Spinal cord (tissue), 10 donors: Measurements from ENCODE around the gene ADAMTS20. TPM values are rescaled to one million over a fixed set of nuclear protein-coding genes. Genes with fewer than 3 reads are reported as not detected.

Experiments
- DNase-seq, 6 donors: peaks; one replicate each; pipeline versions ENCODE4 v3.0.0 to v3.0.0-alpha.2; 2013 to 2015; ENCODE audit warnings: low spot score in 6 of 6, low read depth in 4 of 6
- H3K27ac ChIP-seq: one replicate; pipeline ENCODE4 v1.5.1; 2013; ENCODE audit warnings: low read depth, low read length, control low read depth
- H3K27me3 ChIP-seq: one replicate; pipeline ENCODE4 v1.6.1; 2013; ENCODE audit warnings: low read length; ENCODE audit not compliant: control insufficient read depth, insufficient read depth
- H3K36me3 ChIP-seq: one replicate; pipeline ENCODE4 v1.6.1; 2013; ENCODE audit warnings: low read length; ENCODE audit not compliant: control insufficient read depth, insufficient read depth
- H3K4me1 ChIP-seq: one replicate; pipeline ENCODE4 v1.6.1; 2013; ENCODE audit warnings: low read length; ENCODE audit not compliant: control insufficient read depth, insufficient read depth
- H3K4me3 ChIP-seq: one replicate; pipeline ENCODE4 v1.5.1; 2013; ENCODE audit warnings: low read depth, low read length, control low read depth
- H3K9me3 ChIP-seq: one replicate; pipeline ENCODE4 v1.6.1; 2013; ENCODE audit warnings: low read length; ENCODE audit not compliant: control insufficient read depth, insufficient read depth
- WGBS: methylation state at CpG from one replicate; pipeline ENCODE4 v1.1.5; 2013; ENCODE audit warnings: missing lambda C conversion rate; ENCODE audit not compliant: insufficient coverage; 5-methylcytosine and 5-hydroxymethylcytosine counted together
- long read RNA-seq, 4 donors: transcript quantifications; one replicate each; lab custom pipeline, GENCODE V29; 2026
- polyA plus RNA-seq, 2 donors: library from polyadenylated mRNA; unstranded; fragments of 120-200 nt; gene quantifications; one replicate each; pipeline ENCODE4 v1.2.1, GENCODE V29; 2013; ENCODE audit not compliant: insufficient read length in 2 of 2
- total RNA-seq, 2 donors: library from RNA; depleted of rRNA in 1 of 2; stranded (reverse); fragments of 120-200 nt in 1 of 2; fragments of >200 nt in 1 of 2; gene quantifications; one replicate each; pipeline versions ENCODE4 v1.2.3 to v1.2.4, GENCODE V29; 2013 to 2014
- donor health status: healthy.

Gene ADAMTS20, protein sequence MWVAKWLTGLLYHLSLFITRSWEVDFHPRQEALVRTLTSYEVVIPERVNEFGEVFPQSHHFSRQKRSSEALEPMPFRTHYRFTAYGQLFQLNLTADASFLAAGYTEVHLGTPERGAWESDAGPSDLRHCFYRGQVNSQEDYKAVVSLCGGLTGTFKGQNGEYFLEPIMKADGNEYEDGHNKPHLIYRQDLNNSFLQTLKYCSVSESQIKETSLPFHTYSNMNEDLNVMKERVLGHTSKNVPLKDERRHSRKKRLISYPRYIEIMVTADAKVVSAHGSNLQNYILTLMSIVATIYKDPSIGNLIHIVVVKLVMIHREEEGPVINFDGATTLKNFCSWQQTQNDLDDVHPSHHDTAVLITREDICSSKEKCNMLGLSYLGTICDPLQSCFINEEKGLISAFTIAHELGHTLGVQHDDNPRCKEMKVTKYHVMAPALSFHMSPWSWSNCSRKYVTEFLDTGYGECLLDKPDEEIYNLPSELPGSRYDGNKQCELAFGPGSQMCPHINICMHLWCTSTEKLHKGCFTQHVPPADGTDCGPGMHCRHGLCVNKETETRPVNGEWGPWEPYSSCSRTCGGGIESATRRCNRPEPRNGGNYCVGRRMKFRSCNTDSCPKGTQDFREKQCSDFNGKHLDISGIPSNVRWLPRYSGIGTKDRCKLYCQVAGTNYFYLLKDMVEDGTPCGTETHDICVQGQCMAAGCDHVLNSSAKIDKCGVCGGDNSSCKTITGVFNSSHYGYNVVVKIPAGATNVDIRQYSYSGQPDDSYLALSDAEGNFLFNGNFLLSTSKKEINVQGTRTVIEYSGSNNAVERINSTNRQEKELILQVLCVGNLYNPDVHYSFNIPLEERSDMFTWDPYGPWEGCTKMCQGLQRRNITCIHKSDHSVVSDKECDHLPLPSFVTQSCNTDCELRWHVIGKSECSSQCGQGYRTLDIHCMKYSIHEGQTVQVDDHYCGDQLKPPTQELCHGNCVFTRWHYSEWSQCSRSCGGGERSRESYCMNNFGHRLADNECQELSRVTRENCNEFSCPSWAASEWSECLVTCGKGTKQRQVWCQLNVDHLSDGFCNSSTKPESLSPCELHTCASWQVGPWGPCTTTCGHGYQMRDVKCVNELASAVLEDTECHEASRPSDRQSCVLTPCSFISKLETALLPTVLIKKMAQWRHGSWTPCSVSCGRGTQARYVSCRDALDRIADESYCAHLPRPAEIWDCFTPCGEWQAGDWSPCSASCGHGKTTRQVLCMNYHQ (N-terminal part only)
- total RNA-seq (under 1 TPM; 0.44 to 0.69 TPM), polyA plus RNA-seq (under 1 TPM; 0.45 to 0.51 TPM)
- long read RNA-seq, donor 1, result 0 reads
- long read RNA-seq, donor 2, result 0 reads
- long read RNA-seq, donor 3, result 0 reads
- long read RNA-seq, donor 4, result 0 reads

DNA sequence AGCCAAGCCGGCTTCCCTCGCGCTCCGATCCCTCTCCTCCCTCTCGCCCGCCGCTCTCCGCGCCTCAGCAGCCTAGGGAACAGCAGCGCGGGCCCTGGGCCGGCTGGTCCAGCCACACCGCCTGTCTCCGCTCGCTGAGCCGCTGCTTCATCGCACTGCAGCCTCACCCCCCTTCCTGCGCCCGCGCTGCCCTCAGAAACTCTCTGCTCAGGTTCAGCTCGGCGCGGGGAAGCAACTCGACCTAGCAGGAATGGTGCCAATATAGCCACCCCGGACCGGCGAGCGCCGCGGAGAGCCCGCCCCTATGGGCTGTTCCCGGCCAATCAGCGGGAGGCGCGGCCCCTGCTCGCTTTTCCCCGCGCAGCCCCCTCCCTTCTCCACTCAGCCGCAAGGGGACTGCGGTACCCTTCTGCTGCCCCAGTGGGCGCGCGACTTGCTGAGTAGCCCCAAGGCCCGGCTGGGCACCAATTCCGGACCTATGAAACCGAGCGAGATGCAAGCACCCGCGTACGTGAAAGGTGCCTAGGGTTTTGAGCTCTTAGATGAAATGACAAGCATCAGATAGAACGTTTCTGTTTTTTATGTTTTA lies at the start of gene ADAMTS20:
Gene ADAMTS20 (minus strand): TSS at position 233 of the 589 bp plus-strand sequence. CDS start 282 bp downstream, outside the sequence.
- Histone ChIP-seq H3K4me3 (peak within 1 kb of the TSS; percentile 56), H3K4me1 (peaks cover 21% of the 10 kb centered on the region)
- 0% methylated on average over 45 of the region's 51 CpGs for WGBS

DNA sequence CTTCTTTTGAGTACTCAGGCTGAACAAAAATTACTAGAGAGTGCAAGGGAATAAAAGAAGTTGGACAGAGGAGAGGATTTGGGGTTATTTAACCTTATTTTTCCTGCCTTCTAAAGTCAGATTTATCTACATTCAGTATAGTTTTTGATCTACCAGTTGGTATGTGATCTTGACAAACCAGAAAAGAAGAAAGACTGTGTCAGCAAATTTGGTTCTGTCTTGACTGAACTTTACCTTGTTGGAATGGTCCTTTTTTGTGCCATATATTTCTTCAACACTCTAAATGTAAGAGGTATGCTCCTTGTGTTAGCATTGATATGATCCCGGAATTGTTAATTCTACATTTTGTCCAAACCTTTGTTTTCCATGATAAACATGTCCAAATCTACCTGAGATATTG lies 47.7 kb upstream of the ADAMTS20 start:
- H3K9me3 ChIP-seq, result no peaks in the 10 kb centered on the region
- no peak overlapping the region for H3K4me3 ChIP-seq
- no peaks in the 10 kb centered on the region for H3K4me1 ChIP-seq
- no peaks in the 10 kb centered on the region for H3K36me3 ChIP-seq
- DNase-seq, result no peak
- H3K27ac ChIP-seq, result no peak overlapping the region
- H3K27me3 ChIP-seq, result no peaks in the 10 kb centered on the region
- WGBS, result no CpG with 5 or more reads among the region's 1 CpG

More for the DNA sequence above, at the start of gene ADAMTS20:
- DNase-seq, result peak; percentile 15 to 86 (median 33)
- Histone ChIP-seq H3K27me3 (peaks cover 21% of the 10 kb centered on the region), H3K27ac (no peak within 1 kb of the TSS), H3K9me3 (peaks cover 3% of the 10 kb centered on the region), H3K36me3 (no peaks in the 10 kb centered on the region)

DNA sequence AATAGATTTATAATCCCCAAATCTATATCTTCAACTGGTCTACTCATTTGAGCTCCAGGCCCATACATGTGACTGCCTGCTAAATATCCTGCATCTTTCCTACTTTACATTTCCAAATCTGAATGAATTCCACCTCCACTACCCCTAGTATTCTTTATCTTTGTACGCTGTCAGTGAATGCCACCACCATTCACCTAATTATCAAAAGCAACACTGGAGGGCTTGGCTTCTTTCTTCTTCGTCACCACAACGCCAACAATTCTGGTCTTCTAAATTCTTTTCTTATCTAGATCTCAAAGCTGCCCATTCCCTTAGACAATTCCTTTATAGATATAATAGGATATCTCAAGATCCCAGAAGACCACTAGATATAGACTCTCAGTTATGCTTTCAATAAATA lies 47.1 kb upstream of the ADAMTS20 start:
- WGBS, result 100% methylated on average over 1 of the region's 3 CpGs
- no peaks in the 10 kb centered on the region for H3K36me3 ChIP-seq
- no peaks in the 10 kb centered on the region for H3K4me1 ChIP-seq
- no peak for DNase-seq
- no peaks in the 10 kb centered on the region for H3K9me3 ChIP-seq
- no peak overlapping the region for H3K4me3 ChIP-seq
- no peak overlapping the region for H3K27ac ChIP-seq
- no peaks in the 10 kb centered on the region for H3K27me3 ChIP-seq

DNA sequence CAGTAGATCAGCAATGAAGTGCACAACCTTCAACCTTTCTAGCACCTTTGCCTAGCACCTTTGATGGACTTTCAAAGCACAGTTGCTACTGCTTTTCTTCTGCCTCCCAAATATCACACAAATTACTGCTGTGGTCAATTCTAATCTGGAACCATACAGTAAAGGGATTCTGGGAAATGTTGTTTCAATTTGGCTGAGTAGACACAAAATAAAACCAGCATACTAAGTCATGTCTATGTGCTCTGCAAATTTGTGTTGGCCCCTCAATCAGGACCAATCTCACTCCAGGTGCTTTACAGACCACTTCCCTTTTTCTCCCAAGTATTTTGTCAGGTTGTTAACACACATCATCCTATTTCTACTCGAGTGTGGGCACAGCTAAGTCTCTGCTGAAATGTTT lies 38.3 kb upstream of the ADAMTS20 start:
- H3K4me1 ChIP-seq, result no peaks in the 10 kb centered on the region
- H3K27ac ChIP-seq, result no peak overlapping the region
- DNase-seq, result no peak
- no peak overlapping the region for H3K4me3 ChIP-seq
- whole genome bisulfite sequencing, result no CpG with 5 or more reads among the region's 1 CpG
- H3K27me3 ChIP-seq, result no peaks in the 10 kb centered on the region
- H3K9me3 ChIP-seq, result no peaks in the 10 kb centered on the region
- H3K36me3 ChIP-seq, result no peaks in the 10 kb centered on the region

DNA sequence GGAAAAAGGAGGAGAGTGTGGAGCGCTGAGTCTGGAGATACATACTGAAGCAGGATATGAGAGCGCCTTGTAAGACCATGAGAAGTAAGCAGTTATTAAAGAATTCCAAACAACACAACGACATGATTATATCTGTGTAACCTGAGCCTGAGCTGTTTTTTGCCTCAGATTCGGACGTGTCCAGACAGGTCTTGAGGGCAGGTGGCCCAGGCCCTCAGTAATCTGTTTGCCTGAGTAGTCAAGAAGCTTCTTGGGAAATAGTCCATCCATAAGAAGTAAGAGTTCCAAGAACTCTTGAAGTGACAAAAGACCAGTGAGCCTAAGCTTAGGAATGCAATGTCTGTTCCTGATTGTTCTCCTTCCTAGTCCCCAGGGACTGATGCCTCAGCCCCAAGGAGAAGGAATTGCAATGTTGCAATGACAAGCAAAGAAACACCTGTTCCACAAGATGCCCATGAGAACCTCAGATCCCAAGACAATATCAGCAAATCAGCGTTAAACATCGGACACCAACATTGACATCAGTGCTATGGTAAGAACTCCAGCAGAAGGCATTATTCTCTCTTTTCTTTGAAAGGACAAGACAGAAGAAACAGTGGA lies 34.7 kb upstream of the ADAMTS20 start:
- Histone ChIP-seq H3K4me1 (no peaks in the 10 kb centered on the region), H3K27me3 (no peaks in the 10 kb centered on the region), H3K4me3 (no peak overlapping the region), H3K9me3 (no peaks in the 10 kb centered on the region), H3K27ac (no peak overlapping the region), H3K36me3 (no peaks in the 10 kb centered on the region)
- 83% methylated on average over 4 of the region's 7 CpGs for WGBS
- no peak for DNase-seq

DNA sequence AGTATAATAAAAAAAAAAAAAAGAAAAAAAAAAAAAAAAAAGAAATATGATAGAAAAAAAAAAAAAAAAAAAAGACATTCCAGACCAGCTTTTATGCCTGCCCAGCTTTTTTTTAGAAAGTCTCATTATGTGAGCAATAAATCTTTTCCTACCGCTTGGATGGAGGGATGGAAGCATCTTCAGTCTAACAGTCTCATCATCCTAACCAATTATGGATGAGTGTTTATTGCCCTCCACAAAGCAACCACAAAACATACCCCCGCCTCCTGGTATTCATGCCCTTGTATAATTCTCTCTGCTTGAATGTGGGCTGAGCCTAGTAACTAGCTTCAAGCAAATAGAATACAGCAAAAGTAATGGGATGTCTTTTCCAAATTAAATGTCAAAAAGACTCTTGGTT lies 33.7 kb upstream of the ADAMTS20 start:
- no CpG with 5 or more reads among the region's 2 CpGs for WGBS
- H3K9me3 ChIP-seq, result no peaks in the 10 kb centered on the region
- no peaks in the 10 kb centered on the region for H3K36me3 ChIP-seq
- no peak overlapping the region for H3K4me3 ChIP-seq
- no peak for DNase-seq
- H3K27me3 ChIP-seq, result no peaks in the 10 kb centered on the region
- H3K4me1 ChIP-seq, result no peaks in the 10 kb centered on the region
- H3K27ac ChIP-seq, result no peak overlapping the region

DNA sequence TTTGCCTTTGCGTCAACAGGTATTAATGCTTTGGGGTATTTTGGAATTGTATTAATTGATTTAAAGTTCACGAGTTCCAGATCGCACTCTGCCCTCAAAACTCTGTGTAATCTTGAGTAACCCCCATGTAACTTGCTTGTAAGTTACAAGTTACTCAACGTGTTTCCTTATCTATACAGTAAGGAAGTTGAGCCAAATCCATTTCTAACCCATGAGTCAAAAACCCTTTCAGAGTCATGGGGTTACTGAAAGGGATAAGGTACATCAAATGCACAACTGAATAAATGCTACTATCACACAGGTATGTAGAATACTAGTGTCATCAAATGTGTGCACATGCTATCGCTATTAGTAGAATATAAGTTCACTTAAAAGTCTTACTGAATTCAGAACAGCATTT lies 28.6 kb upstream of the ADAMTS20 start:
- Histone ChIP-seq H3K4me1 (no peaks in the 10 kb centered on the region), H3K36me3 (no peaks in the 10 kb centered on the region), H3K4me3 (no peak overlapping the region), H3K27ac (no peak overlapping the region), H3K9me3 (no peaks in the 10 kb centered on the region), H3K27me3 (no peaks in the 10 kb centered on the region)
- no CpG with 5 or more reads among the region's 5 CpGs for WGBS
- no peak for DNase-seq

DNA sequence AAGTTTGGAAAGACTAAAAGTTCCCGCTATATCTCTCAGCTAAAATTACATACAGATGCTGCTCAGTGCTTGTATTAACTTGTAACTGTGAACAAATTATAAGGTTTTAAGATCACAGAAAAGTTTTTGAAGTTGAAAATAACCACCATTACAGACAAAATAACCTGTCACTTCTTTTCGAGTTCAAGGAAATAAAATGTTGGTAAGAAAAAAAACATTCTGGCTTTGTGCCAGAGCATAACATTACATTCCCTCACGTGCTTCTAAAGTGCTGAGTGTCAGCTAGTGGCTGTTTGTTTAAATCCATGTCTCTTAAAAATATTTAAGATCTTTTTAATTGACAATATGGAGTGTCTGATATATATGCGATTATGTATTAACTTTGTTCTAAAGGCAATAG lies 27.2 kb upstream of the ADAMTS20 start:
- WGBS, result no CpG with 5 or more reads among the region's 4 CpGs
- H3K9me3 ChIP-seq, result no peaks in the 10 kb centered on the region
- no peak overlapping the region for H3K27ac ChIP-seq

More for the DNA sequence above, 27.2 kb upstream of the ADAMTS20 start:
- peak in 1 of 6 donors; percentile 3 for DNase-seq
- no peaks in the 10 kb centered on the region for H3K4me1 ChIP-seq
- H3K36me3 ChIP-seq, result no peaks in the 10 kb centered on the region
- H3K4me3 ChIP-seq, result no peak overlapping the region
- H3K27me3 ChIP-seq, result no peaks in the 10 kb centered on the region
